LNCaP clone FGC (cell line): ENCODE measurements around the gene KRT40.

ENCODE experiments used
- DNase-seq: peaks from one replicate; pipeline ENCODE4 v3.0.0-alpha.2; 2011; ENCODE audit warnings: low read depth
- H3K4me3 ChIP-seq: 2 replicates; pipeline ENCODE4 v1.5.1; 2011; ENCODE audit warnings: mild to moderate bottlenecking, low read depth, low read length, control low read depth
- TF ChIP-seq, protein P1 (sequence below): IDR thresholded peaks from 2 replicates; pipeline ENCODE4 v1.5.1; 2012; ENCODE audit warnings: mild to moderate bottlenecking; ENCODE audit not compliant: control insufficient read depth, insufficient read depth; ENCODE audit errors: extremely low read depth

Gene KRT40

GRCh38 chr17:40997361-40997760 is 13.2 kb upstream of the KRT40 start:
- DNase-seq: no peak
- TF ChIP-seq, protein P1, sequence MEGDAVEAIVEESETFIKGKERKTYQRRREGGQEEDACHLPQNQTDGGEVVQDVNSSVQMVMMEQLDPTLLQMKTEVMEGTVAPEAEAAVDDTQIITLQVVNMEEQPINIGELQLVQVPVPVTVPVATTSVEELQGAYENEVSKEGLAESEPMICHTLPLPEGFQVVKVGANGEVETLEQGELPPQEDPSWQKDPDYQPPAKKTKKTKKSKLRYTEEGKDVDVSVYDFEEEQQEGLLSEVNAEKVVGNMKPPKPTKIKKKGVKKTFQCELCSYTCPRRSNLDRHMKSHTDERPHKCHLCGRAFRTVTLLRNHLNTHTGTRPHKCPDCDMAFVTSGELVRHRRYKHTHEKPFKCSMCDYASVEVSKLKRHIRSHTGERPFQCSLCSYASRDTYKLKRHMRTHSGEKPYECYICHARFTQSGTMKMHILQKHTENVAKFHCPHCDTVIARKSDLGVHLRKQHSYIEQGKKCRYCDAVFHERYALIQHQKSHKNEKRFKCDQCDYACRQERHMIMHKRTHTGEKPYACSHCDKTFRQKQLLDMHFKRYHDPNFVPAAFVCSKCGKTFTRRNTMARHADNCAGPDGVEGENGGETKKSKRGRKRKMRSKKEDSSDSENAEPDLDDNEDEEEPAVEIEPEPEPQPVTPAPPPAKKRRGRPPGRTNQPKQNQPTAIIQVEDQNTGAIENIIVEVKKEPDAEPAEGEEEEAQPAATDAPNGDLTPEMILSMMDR: no peak
- H3K4me3 ChIP-seq: no peak overlapping the region

DNA sequence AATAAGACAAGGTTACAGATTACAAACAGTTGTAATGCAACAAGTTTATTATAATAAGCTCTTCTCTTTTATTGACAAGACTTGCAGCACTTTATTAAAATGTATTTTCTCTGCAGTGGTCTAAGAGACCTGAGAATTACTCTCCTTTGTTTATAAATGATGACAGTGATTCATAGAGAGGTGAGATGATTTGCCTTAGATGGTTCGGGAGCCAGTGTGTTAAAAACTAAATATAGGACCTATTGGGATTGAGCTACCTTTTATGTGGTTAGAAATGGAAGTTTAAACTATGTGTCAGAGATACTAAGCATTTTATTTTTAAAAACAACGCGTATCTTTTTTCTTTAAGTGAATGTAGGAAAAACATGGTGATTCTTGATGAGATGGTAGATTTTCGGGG is 12.7 kb upstream of the KRT40 start:
- DNase-seq: no peak
- H3K4me3 ChIP-seq: no peak overlapping the region
- TF ChIP-seq, protein P1: no peak

GRCh38 chr17:40995116-40995515 is 11.0 kb upstream of the KRT40 start:
- TF ChIP-seq, protein P1: no peak
- no peak for DNase-seq
- H3K4me3 ChIP-seq: no peak overlapping the region

GRCh38 chr17:40993839-40994238 is 9.7 kb upstream of the KRT40 start, which contains the start of gene KRTAP3-3:
Gene KRTAP3-3 (minus strand): TSS chr17:40994164. CDS start chr17:40994097, 67 bp downstream.
- TF ChIP-seq, protein P1: no peak
- H3K4me3 ChIP-seq: no peak within 1 kb of the TSS
- peak; percentile 70 for DNase-seq

DNA sequence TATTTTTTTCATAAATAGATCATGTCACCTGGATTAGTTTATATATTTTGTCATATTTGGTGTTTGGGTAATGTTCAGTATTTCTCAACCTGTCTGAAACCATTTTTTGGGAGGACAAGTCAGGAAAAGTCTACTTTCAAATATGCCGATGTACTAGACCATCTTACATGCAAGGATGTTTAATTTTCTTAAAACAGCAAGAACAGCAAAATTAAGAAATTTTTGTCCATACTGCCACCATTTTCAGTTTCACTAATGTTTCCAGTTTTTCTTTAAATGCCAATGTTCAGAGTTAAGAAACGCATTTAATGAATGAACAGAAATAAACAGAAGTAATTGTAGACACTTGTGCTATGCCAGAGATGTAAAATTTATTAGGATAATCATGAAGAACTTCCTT is 9.0 kb upstream of the KRT40 start:
- no peak overlapping the region for H3K4me3 ChIP-seq
- TF ChIP-seq, protein P1: no peak
- no peak for DNase-seq

DNA sequence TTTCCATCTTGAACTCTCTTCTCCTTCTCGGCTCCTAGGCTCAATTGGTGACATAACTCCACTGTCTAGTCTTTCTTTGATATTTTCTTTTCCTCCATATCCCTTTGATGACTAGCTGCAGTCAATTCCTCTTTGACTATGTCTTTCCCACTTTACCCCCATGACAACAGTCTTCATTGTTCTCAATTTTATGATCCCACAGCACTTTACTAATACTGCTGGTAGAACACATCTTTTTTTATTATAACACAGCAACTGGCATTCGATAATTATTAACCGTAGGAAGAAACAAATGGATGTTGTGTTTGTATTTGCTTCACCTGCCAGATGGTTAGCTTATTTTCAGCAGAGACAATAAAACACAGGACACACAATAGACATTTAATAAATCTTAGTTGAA is 8.5 kb upstream of the KRT40 start:
- TF ChIP-seq, protein P1: no peak
- no peak for DNase-seq

GRCh38 chr17:40986920-40987319 is 2.8 kb upstream of the KRT40 start:
- DNase-seq: no peak
- TF ChIP-seq, protein P1: no peak
- H3K4me3 ChIP-seq: no peak overlapping the region

More for the DNA sequence above, 8.5 kb upstream of the KRT40 start:
- H3K4me3 ChIP-seq: no peak overlapping the region
